Testis (tissue), 2 donors: ENCODE measurements around the gene TCP11L1.

Source experiments
- POLR2A ChIP-seq: fragments of 450-650 bp; IDR thresholded peaks from one replicate; pipeline ENCODE4 v1.6.1; 2017; ENCODE audit warnings: antibody characterized with exemption, mild to moderate bottlenecking, moderate library complexity
- TF ChIP-seq, protein P1 (sequence below), 3 experiments: fragments of 450-650 bp in 2 of 3; fragments of 200-600 bp in 1 of 3; sonication (generic) in 1 of 3; IDR thresholded peaks; one replicate each; pipeline ENCODE4 v1.5.1; 2016 to 2019; ENCODE audit warnings: antibody characterized with exemption in 3 of 3, mild to moderate bottlenecking in 2 of 3, moderate library complexity in 1 of 3

DNA sequence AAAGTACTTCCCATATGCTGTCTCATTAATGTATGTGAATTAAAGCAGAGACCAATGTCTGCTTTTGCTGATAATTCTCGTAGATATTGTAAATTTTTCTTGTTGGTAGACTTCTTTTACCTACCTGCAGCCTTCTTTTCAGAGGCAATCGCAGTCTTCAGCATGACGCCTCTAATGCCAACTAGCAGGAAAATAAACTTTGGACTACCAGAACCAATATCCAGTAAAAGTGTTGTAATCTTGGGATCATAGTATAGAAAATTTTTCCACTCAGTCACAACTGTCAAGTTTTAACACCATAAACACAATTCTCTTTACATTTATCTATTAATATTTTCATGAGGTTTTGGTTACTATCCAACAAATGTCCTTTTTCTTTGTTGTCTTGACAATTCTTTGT, 21.4 kb upstream of the TCP11L1 start:
- TF ChIP-seq, protein P1, sequence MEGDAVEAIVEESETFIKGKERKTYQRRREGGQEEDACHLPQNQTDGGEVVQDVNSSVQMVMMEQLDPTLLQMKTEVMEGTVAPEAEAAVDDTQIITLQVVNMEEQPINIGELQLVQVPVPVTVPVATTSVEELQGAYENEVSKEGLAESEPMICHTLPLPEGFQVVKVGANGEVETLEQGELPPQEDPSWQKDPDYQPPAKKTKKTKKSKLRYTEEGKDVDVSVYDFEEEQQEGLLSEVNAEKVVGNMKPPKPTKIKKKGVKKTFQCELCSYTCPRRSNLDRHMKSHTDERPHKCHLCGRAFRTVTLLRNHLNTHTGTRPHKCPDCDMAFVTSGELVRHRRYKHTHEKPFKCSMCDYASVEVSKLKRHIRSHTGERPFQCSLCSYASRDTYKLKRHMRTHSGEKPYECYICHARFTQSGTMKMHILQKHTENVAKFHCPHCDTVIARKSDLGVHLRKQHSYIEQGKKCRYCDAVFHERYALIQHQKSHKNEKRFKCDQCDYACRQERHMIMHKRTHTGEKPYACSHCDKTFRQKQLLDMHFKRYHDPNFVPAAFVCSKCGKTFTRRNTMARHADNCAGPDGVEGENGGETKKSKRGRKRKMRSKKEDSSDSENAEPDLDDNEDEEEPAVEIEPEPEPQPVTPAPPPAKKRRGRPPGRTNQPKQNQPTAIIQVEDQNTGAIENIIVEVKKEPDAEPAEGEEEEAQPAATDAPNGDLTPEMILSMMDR (IDR thresholded peaks at IDR 0.05) = no peak
- TF ChIP-seq POLR2A = no peak
